Activated T-helper 17 cell treated with anti-CD3 and anti-CD28 coated beads, Interleukin-2, amount 50 U/mL, for 72 hours (primary cell): Measurements from ENCODE around the gene ZBTB18. TPM values are rescaled to one million over a fixed set of nuclear protein-coding genes. Genes with fewer than 3 reads are reported as not detected.
"Not testable (repeated sequence)": the region's sequence is repeated elsewhere in the genome, so short reads cannot be mapped to it uniquely, and the experiment has no call there.

Experiments used
- ATAC-seq: fragments of 150-1000 bp; cut with Tn5 transposase; replicated peaks from 2 replicates; pipeline ENCODE4 v1.10.0; 2021; ENCODE audit warnings: mild to moderate bottlenecking, moderate library complexity
- H3K27ac Mint-ChIP-seq: one replicate; pipeline ENCODE4 v1.8.0; 2022; ENCODE audit warnings: mixed read lengths
- H3K27me3 Mint-ChIP-seq: one replicate; pipeline ENCODE4 v1.8.0; 2022; ENCODE audit warnings: mixed read lengths
- H3K36me3 Mint-ChIP-seq: one replicate; pipeline ENCODE4 v1.8.0; 2022; ENCODE audit warnings: low read depth, mild to moderate bottlenecking, mixed read lengths
- H3K4me1 Mint-ChIP-seq: one replicate; pipeline ENCODE4 v1.8.0; 2022; ENCODE audit warnings: mixed read lengths
- H3K4me3 Mint-ChIP-seq: one replicate; pipeline ENCODE4 v1.8.0; 2022; ENCODE audit warnings: mild to moderate bottlenecking, mixed read lengths
- H3K9me3 Mint-ChIP-seq: one replicate; pipeline ENCODE4 v1.8.0; 2022; ENCODE audit warnings: mixed read lengths
- total RNA-seq, 2 donors: library from RNA; stranded (reverse); gene quantifications; one replicate each; pipeline ENCODE4 v1.2.3, GENCODE V29; 2022

ZBTB18 gene
- total RNA-seq, 2 donors from 2014 or later, result 5.1 to 6.5 TPM

DNA sequence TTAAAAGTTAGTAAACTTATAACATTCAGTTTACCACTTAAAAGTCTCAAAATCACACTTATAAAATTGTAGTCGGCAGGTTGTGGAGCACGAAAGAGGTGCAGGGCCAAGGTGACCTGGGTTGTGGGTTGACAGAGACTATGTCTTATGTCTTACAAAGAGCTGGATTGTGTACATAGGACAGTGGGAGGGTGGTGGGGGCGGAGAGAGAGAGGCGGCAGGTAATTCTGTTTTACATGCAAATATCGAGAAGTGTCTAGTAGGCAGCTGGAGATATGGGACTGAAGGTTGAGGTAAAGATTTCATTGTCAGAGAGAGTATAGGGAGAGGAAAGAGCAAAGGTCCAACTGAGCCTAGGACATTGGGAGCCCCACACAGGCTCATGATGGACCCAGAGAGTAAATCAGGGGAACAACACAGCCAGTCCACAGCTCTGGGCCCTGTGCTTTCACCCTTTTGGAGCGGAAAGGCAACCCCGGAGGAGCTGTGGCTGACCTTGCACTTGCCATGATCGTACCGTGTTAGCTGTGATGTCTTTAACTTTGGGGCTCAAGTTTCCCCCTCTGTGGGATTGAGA lies 28.1 kb upstream of the ZBTB18 start:
- Mint-ChIP-seq H3K27ac (no peak overlapping the region), H3K9me3 (no peaks in the 10 kb centered on the region), H3K4me3 (no peak overlapping the region), H3K4me1 (no peaks in the 10 kb centered on the region), H3K27me3 (peaks cover 8% of the 10 kb centered on the region), H3K36me3 (no peaks in the 10 kb centered on the region)
- no peak for ATAC-seq

DNA sequence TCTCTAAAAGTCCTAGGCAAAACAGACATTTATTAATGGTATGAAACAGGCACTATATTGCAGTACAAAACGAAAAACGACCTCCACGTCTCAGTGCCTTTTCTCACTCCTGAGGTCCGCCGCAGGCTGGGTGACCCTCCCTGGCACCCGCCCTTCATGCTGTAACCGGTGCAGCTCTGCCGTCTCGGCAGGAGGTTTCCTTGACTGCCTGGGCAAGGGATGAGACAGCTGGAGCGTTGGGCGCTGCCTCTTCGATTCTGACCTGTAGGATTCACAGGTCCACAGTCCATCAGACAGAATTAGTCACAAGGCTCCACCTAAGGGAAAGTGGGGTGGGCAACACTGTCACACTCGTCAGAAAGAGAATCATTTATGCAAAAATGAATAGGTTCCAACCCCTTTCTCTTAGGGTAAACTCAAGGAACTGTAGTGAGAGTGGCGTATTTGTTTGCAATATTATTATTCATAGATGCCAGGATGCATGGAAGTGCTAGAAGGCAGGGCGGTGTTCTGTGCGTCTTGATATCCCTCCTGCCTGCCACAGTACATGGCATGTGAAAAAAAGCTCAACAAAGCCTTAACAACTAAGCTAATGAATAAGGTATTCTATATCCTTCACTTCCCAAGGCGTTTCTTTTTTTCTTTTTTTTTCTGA lies 23.5 kb upstream of the ZBTB18 start:
- H3K27ac Mint-ChIP-seq, result no peak overlapping the region
- H3K4me1 Mint-ChIP-seq, result no peaks in the 10 kb centered on the region
- H3K27me3 Mint-ChIP-seq, result peaks cover 6% of the 10 kb centered on the region
- no peak for ATAC-seq
- H3K9me3 Mint-ChIP-seq, result no peaks in the 10 kb centered on the region
- H3K4me3 Mint-ChIP-seq, result no peak overlapping the region
- no peaks in the 10 kb centered on the region for H3K36me3 Mint-ChIP-seq

DNA sequence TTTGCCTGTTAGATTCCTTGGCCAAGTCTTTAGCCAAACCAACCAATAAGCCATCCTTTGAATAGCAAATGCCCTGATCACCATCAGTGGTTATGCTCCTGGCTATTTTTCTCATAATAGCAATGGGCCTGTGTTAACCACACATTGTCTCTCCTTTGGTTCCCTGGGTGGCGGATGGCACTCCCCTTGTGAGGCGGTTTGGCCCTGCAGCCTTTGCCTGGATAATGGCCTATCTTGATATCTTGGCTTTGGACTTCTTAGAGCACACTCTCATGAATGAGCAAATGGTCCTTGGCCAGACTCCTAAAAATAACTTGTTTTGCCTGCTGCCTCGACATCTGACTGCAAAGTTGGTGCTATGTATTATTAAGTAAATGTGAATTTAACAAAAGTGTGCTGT lies 22.4 kb upstream of the ZBTB18 start:
- Mint-ChIP-seq H3K4me1 (no peaks in the 10 kb centered on the region), H3K36me3 (no peaks in the 10 kb centered on the region), H3K27me3 (peaks cover 3% of the 10 kb centered on the region), H3K27ac (no peak overlapping the region), H3K9me3 (no peaks in the 10 kb centered on the region), H3K4me3 (no peak overlapping the region)
- no peak for ATAC-seq

DNA sequence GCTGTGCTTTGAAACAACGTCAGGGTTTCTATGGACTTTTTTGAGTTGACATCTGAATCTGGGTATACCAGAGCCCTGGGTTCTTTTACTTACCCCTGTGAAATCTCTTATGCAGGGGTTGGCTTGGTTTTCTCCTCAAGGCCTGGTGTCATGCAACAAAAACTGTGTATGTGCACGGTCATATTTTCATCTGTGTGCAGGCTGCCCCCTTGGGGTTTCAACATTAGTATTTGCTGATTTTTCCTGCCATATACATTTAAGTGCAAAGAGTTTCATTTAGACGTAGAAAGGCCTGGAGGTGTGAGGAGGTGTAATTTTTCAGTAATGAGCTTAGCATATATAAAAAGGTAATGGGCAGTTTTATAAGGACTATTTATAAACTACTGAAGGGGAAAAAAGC lies 22.0 kb upstream of the ZBTB18 start:
- Mint-ChIP-seq H3K9me3 (no peaks in the 10 kb centered on the region), H3K27ac (no peak overlapping the region), H3K27me3 (peaks cover 3% of the 10 kb centered on the region), H3K36me3 (no peaks in the 10 kb centered on the region), H3K4me3 (no peak overlapping the region), H3K4me1 (no peaks in the 10 kb centered on the region)
- no peak for ATAC-seq

DNA sequence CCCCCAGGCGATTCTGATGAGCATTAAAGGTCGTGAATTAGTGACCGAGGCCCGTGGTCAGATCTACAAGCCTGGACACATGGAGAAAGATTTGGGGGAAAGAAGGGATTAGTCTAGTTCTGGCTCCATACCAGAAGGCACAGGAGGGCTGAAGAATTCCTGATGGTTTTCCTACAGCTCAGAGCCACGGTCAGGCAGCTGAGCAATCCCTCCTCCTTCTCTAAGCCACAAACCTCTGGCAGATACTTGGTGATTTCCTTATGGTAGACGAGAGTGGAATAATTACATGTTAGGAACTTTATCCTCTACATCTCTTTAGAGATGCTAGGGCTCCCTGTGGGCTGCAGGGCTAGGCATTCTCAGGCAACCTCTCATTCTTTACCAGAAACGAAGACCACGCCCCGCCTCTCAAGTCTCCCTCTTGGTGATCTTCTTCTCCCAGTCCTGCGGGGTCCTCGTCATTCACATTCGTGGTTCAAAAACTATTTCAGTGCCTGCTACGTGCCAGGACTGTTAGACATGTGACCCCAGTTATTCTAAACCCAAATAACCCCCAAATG lies 20.5 kb upstream of the ZBTB18 start:
- no peak for ATAC-seq

DNA sequence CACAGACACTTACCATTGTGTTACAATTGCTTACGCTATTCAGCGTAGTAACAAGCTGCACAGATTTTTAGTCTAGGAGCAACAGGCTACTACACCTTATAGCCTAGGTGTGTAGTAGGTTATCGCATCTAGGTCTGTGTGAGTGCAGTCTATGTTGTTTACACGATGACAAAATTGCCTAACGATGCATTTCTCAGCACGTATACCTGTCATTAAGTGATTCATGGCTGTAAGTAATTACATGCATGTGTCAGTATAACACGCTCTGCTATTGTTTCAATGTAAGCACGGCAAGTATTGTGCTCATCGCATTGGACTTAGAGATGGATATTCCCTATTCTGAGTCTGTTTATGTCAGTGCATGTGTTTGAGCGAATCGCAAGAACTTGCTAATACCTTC lies 15.7 kb upstream of the ZBTB18 start:
- H3K4me1 Mint-ChIP-seq, result no peaks in the 10 kb centered on the region
- H3K27ac Mint-ChIP-seq, result no peak overlapping the region
- peaks cover 8% of the 10 kb centered on the region for H3K27me3 Mint-ChIP-seq
- H3K36me3 Mint-ChIP-seq, result no peaks in the 10 kb centered on the region
- H3K9me3 Mint-ChIP-seq, result no peaks in the 10 kb centered on the region
- ATAC-seq, result no peak
- H3K4me3 Mint-ChIP-seq, result no peak overlapping the region

More for the DNA sequence above, 20.5 kb upstream of the ZBTB18 start:
- H3K9me3 Mint-ChIP-seq, result no peaks in the 10 kb centered on the region
- peaks cover 3% of the 10 kb centered on the region for H3K27me3 Mint-ChIP-seq
- no peaks in the 10 kb centered on the region for H3K4me1 Mint-ChIP-seq
- no peak overlapping the region for H3K4me3 Mint-ChIP-seq
- no peak overlapping the region for H3K27ac Mint-ChIP-seq
- H3K36me3 Mint-ChIP-seq, result no peaks in the 10 kb centered on the region

DNA sequence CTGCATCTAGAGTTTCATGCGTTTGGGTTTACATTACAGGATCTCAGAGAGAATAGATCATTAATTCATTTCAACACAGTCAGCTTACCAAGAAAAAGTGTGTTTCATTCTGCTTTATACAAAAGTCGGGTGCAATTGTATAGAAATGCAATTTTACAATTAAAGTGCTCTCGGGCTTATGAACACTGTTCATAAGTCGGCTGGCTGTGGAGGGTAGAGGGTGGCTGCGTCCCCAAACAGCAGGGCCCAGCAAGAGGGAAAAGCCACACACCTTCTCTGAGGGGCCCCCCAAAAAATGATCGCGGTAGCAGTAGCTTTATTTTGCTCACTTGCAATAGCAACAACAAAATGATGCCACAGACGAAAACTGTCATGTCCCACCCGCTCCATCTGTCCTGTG lies 13.8 kb upstream of the ZBTB18 start:
- peaks cover 8% of the 10 kb centered on the region for H3K27me3 Mint-ChIP-seq
- no peaks in the 10 kb centered on the region for H3K9me3 Mint-ChIP-seq
- H3K36me3 Mint-ChIP-seq, result no peaks in the 10 kb centered on the region
- no peak for ATAC-seq
- H3K4me3 Mint-ChIP-seq, result no peak overlapping the region
- H3K27ac Mint-ChIP-seq, result no peak overlapping the region
- no peaks in the 10 kb centered on the region for H3K4me1 Mint-ChIP-seq

DNA sequence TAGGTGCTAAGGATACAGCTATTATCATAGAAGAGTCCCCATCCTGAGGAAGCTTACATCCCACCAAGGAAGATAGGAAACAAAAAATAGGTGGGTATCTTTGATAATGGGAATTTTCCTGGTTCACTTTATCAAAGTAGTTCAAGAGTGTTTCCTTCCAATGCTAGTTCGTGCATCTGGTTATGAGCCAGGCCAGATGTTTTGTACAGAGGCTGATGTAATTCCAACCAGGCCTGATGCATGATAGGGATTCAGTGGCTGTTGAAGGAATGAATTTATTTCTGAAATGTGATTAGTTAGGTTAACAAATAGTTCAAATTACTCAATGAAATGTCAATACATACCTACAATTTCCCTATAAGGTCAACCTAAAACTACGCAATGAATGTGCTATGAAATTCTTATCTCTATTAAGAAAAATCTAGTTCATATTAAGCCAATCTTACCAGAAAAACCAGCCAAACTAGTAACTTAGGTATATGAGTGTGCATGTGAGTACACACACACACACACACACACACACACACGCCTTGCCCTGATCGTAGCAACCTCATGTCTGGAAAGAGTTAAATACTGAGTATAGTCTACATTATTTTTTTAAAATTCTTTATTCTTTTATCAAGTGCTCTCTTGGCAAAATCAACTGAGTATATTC lies 9.5 kb upstream of the ZBTB18 start:
- no peak overlapping the region for H3K4me3 Mint-ChIP-seq
- H3K27me3 Mint-ChIP-seq, result peaks cover 8% of the 10 kb centered on the region
- no peaks in the 10 kb centered on the region for H3K9me3 Mint-ChIP-seq
- H3K36me3 Mint-ChIP-seq, result no peaks in the 10 kb centered on the region
- no peaks in the 10 kb centered on the region for H3K4me1 Mint-ChIP-seq
- ATAC-seq, result no peak
- H3K27ac Mint-ChIP-seq, result no peak overlapping the region

DNA sequence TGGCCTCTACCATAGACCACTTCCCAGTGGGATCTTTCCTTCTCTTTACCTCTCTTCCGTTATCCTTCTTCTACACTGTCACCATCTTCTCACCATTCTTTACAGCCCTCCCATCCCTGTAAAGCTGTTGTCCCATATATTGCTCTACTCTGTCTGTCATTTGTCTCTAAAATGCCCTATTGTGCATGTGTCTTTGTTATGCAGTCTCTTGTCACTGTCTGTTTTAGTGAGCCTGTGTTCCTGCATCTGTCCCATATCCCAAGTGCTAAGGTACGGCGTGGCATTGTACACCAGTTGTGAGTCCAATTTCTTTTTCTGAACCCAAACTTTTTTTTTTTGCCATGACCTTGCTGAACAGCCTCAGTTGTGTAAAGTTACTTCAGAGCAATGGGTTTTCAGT lies 8.8 kb upstream of the ZBTB18 start:
- H3K4me3 Mint-ChIP-seq, result no peak overlapping the region
- ATAC-seq, result no peak
- no peaks in the 10 kb centered on the region for H3K9me3 Mint-ChIP-seq
- no peak overlapping the region for H3K27ac Mint-ChIP-seq
- no peaks in the 10 kb centered on the region for H3K4me1 Mint-ChIP-seq
- H3K36me3 Mint-ChIP-seq, result no peaks in the 10 kb centered on the region
- peaks cover 5% of the 10 kb centered on the region for H3K27me3 Mint-ChIP-seq

DNA sequence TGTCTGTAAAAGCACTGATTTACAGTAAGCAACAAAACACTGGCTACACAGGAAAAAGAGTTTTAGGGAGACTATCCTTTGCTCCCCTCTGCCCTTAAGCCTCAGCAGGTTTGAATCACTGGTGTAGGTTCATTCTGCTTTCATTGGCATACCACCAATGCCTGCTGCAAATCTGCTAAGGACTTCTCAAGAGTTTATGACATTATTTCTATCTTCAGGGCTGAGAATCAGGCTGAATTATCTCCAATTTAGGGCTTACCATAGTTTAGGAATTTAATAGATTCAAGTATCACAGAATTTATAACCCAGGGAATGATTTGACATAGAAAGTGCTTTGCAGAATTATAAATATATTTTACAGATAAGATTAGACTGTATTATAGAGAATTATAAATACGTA lies 6.7 kb upstream of the ZBTB18 start:
- ATAC-seq, result no peak
- H3K27me3 Mint-ChIP-seq, result no peaks in the 10 kb centered on the region
- no peaks in the 10 kb centered on the region for H3K9me3 Mint-ChIP-seq
- no peak overlapping the region for H3K4me3 Mint-ChIP-seq
- peaks cover under 1% of the 10 kb centered on the region for H3K4me1 Mint-ChIP-seq
- no peak overlapping the region for H3K27ac Mint-ChIP-seq
- H3K36me3 Mint-ChIP-seq, result peaks cover 1% of the 10 kb centered on the region

DNA sequence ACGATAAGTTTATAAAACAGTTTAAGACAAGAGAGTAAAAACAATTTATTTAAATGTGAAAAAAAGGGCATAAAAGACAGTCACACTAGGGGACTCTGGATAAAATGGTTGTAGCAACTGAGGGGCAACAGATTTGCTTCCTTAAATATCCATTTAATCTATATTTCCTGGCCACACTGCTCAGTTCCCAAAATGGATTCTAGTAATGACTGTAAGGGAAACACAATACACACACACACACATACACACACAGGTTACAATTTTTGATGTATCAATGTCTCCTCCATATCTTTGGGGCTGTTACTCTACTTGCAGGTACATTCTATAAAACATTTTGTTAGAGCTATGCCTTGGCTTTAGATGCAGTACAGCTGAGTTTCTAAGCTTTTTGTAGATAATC lies 4.8 kb upstream of the ZBTB18 start:
- not testable (repeated sequence) for ATAC-seq, H3K27ac Mint-ChIP-seq, H3K27me3 Mint-ChIP-seq, H3K36me3 Mint-ChIP-seq, H3K9me3 Mint-ChIP-seq
- Mint-ChIP-seq H3K4me3 (peak overlapping the region; percentile 86), H3K4me1 (peaks cover 17% of the 10 kb centered on the region)

DNA sequence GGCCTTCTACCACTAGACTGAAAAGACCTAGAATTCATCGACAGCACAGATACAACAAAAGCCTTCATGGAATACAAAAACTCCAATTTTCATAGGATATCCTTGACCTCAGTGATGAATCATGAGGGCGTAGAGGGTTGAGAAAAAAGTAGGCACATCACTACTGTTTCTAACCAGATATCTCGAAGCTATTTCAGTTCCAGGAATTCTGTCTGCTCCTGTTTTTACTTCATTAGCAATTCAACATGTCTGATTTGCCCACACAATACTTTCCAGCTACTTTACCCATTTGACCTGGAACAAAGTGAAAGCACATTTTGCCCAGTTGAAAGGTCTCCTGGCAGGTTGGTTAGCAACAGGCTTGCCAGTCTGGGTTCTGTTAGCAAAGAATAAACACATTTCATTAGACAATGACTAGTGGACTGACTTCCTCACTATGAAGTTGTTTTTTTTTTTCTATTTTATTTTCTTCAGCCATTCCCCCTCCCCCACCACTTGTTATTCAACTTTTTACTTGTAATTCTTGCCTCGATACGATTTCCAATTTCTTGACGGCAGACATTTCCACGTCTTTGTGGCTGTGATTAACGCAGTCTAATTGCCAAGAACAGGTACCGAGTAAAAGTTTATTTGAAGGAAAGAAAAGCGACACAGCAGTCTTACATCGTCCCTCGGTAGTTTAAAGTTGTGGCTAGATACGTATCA lies 4.0 kb upstream of the ZBTB18 start:
- H3K36me3 Mint-ChIP-seq, result peaks cover 6% of the 10 kb centered on the region
- peak overlapping the region; percentile 86 for H3K27ac Mint-ChIP-seq
- H3K4me1 Mint-ChIP-seq, result peaks cover 17% of the 10 kb centered on the region
- H3K4me3 Mint-ChIP-seq, result peak overlapping the region; percentile 86
- no peaks in the 10 kb centered on the region for H3K9me3 Mint-ChIP-seq
- no peaks in the 10 kb centered on the region for H3K27me3 Mint-ChIP-seq
- ATAC-seq, result no peak

DNA sequence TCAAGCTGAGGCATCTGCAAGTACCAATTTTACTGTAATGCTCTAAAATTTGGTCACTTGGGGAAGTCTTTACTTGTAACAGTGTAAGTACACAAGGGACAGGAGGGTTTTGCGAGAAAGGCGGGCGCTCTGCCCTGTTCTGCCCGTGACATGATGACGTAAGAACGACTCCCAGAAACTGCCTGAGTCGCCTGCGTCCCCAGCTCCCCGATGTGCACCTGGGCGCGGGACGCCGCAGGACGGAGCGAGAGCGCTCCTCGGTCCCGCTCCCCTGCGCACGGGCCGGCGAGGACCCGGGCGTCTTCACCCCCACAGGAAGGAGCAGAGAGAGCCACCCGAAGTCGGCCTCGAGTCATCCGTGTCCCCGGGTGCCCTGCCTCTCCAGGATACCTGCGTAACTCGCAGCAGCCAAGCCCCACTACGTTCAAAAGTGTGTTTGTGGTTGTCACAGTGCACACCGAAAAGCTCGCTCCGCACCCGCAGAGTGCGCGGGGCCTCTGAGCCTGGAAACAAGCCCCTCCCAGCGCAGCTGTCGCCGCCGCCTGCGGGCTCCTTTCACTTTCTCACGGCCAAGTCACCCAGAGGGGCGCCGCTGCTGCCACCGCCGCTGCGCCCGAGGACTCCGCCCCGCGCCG lies 3.3 kb upstream of the ZBTB18 start:
- H3K4me1 Mint-ChIP-seq, result peaks cover 17% of the 10 kb centered on the region
- H3K27me3 Mint-ChIP-seq, result no peaks in the 10 kb centered on the region
- peaks cover 6% of the 10 kb centered on the region for H3K36me3 Mint-ChIP-seq
- peak overlapping the region; percentile 86 for H3K27ac Mint-ChIP-seq
- H3K9me3 Mint-ChIP-seq, result no peaks in the 10 kb centered on the region
- peak; percentile 54 for ATAC-seq
- H3K4me3 Mint-ChIP-seq, result peak overlapping the region; percentile 86
